IPS-18c (cell line): Measurements from ENCODE around the gene INTS2.
"Not testable (repeated sequence)": the region's sequence is repeated elsewhere in the genome, so short reads cannot be mapped to it uniquely, and the experiment has no call there.

Experiments used
- H3K4me3 ChIP-seq: 2 replicates; pipeline ENCODE4 v1.7.0; 2013; ENCODE audit warnings: low read depth, mild to moderate bottlenecking, low read length, moderate library complexity; ENCODE audit not compliant: insufficient read depth
- H3K9me3 ChIP-seq: one replicate; pipeline ENCODE4 v1.6.1; 2013; ENCODE audit warnings: mild to moderate bottlenecking, low read length, moderate library complexity; ENCODE audit not compliant: control insufficient read depth, insufficient read depth

Gene INTS2

GRCh38 chr17:61907361-61907760 lies 20.4 kb downstream of the INTS2 start:
- Histone ChIP-seq H3K4me3 (no peak overlapping the region), H3K9me3 (no peaks in the 10 kb centered on the region)

- Histone ChIP-seq H3K9me3 (no peaks in the 10 kb centered on the region), H3K4me3 (no peak overlapping the region)
These were observed 23.6 kb downstream of the INTS2 start for GRCh38 chr17:61904094-61904710.

- Histone ChIP-seq H3K9me3 (no peaks in the 10 kb centered on the region), H3K4me3 (no peak overlapping the region)
These were observed 24.5 kb downstream of the INTS2 start for GRCh38 chr17:61903251-61903650.

GRCh38 chr17:61897548-61898180 lies 30.1 kb downstream of the INTS2 start:
- no peaks in the 10 kb centered on the region for H3K9me3 ChIP-seq
- H3K4me3 ChIP-seq = no peak overlapping the region

- H3K9me3 ChIP-seq = no peaks in the 10 kb centered on the region
- no peak overlapping the region for H3K4me3 ChIP-seq
These were observed 32.4 kb downstream of the INTS2 start for GRCh38 chr17:61895391-61895790.

GRCh38 chr17:61894310-61894709 lies 33.5 kb downstream of the INTS2 start:
- H3K4me3 ChIP-seq, H3K9me3 ChIP-seq: not testable (repeated sequence)

GRCh38 chr17:61887733-61888132 lies 40.0 kb downstream of the INTS2 start:
- not testable (repeated sequence) for H3K4me3 ChIP-seq, H3K9me3 ChIP-seq

- H3K9me3 ChIP-seq, H3K4me3 ChIP-seq: not testable (repeated sequence)
These were observed 41.9 kb downstream of the INTS2 start for GRCh38 chr17:61885865-61886264.

GRCh38 chr17:61884864-61885263 lies 42.9 kb downstream of the INTS2 start:
- Histone ChIP-seq H3K9me3 (no peaks in the 10 kb centered on the region), H3K4me3 (no peak overlapping the region)

GRCh38 chr17:61880589-61881102 lies 47.1 kb downstream of the INTS2 start:
- Histone ChIP-seq H3K9me3 (no peaks in the 10 kb centered on the region), H3K4me3 (no peak overlapping the region)

GRCh38 chr17:61878984-61879612 lies 48.7 kb downstream of the INTS2 start:
- no peaks in the 10 kb centered on the region for H3K9me3 ChIP-seq
- H3K4me3 ChIP-seq = no peak overlapping the region

GRCh38 chr17:61878520-61878919 lies 49.3 kb downstream of the INTS2 start:
- no peak overlapping the region for H3K4me3 ChIP-seq

GRCh38 chr17:61877837-61878236 lies 49.9 kb downstream of the INTS2 start:
- no peak overlapping the region for H3K4me3 ChIP-seq
- H3K9me3 ChIP-seq = no peaks in the 10 kb centered on the region

More at GRCh38 chr17:61878520-61878919, 49.3 kb downstream of the INTS2 start:
- H3K9me3 ChIP-seq = no peaks in the 10 kb centered on the region

GRCh38 chr17:61875804-61876203 lies 52.0 kb downstream of the INTS2 start:
- Histone ChIP-seq H3K9me3 (no peaks in the 10 kb centered on the region), H3K4me3 (no peak overlapping the region)

GRCh38 chr17:61875285-61875684 lies 52.5 kb downstream of the INTS2 start:
- no peak overlapping the region for H3K4me3 ChIP-seq
- no peaks in the 10 kb centered on the region for H3K9me3 ChIP-seq

GRCh38 chr17:61874075-61874474 lies 53.7 kb downstream of the INTS2 start:
- no peak overlapping the region for H3K4me3 ChIP-seq
- no peaks in the 10 kb centered on the region for H3K9me3 ChIP-seq

- Histone ChIP-seq H3K4me3 (no peak overlapping the region), H3K9me3 (no peaks in the 10 kb centered on the region)
These were observed 55.7 kb downstream of the INTS2 start for GRCh38 chr17:61872099-61872498.

- H3K4me3 ChIP-seq = no peak overlapping the region
- H3K9me3 ChIP-seq = no peaks in the 10 kb centered on the region
These were observed 58.6 kb downstream of the INTS2 start for GRCh38 chr17:61869138-61869537.
